H1 (cell line): ENCODE results near the gene GTF2I. TPM values are rescaled to one million over a fixed set of nuclear protein-coding genes. Genes with fewer than 3 reads are reported as not detected.

ENCODE experiments used
- CTCF ChIA-PET: fragments of 300-600 bp; sonication (Branson Sonifier 250); formaldehyde crosslinking; loops from one replicate; lab custom pipeline; 2021; ENCODE audit not compliant: partially characterized antibody; lab: Charles Lee
- POLR2A ChIA-PET: fragments of 300-600 bp; sonication (Branson Sonifier 250); formaldehyde crosslinking; loops from one replicate; lab custom pipeline; 2021; ENCODE audit warnings: inconsistent platforms; ENCODE audit not compliant: partially characterized antibody; lab: Charles Lee
- DNase-seq, 2 experiments: peaks; one replicate each; pipeline versions ENCODE4 v3.0.0 to v3.0.0-alpha.2; 2010 to 2022; ENCODE audit warnings: low spot score in 2 of 2, low read depth in 1 of 2, mixed read lengths in 1 of 2
- FAIRE-seq: peaks from 2 replicates; lab custom pipeline; 2011; peaks lifted over from hg19 to GRCh38; lab: Jason Lieb, UNC
- H2AFZ ChIP-seq: 2 replicates; pipeline ENCODE4 v1.8.1; 2012; ENCODE audit warnings: low read length, inconsistent platforms
- H2AK5ac ChIP-seq: 2 replicates; pipeline ENCODE4 v1.6.1; 2013; ENCODE audit warnings: low read depth, low read length
- H2BK120ac ChIP-seq: replicated peaks from 2 replicates; pipeline ENCODE3; 2013; ENCODE audit warnings: low read depth, low read length, inconsistent platforms
- H2BK12ac ChIP-seq: 2 replicates; pipeline ENCODE4 v1.6.1; 2013; ENCODE audit warnings: low read depth, low read length
- H2BK15ac ChIP-seq: 2 replicates; pipeline ENCODE4 v1.6.1; 2013; ENCODE audit warnings: low read length
- H2BK20ac ChIP-seq: 2 replicates; pipeline ENCODE4 v1.6.1; 2013; ENCODE audit warnings: low read length
- H2BK5ac ChIP-seq: 2 replicates; pipeline ENCODE4 v1.6.1; 2013; ENCODE audit warnings: low read depth, low read length
- H3K14ac ChIP-seq: 2 replicates; pipeline ENCODE4 v1.6.1; 2013; ENCODE audit warnings: inconsistent platforms; ENCODE audit not compliant: insufficient read length
- H3K18ac ChIP-seq: 2 replicates; pipeline ENCODE4 v1.6.1; 2013; ENCODE audit warnings: low read length; ENCODE audit errors: extremely low read depth
- H3K23ac ChIP-seq: 2 replicates; pipeline ENCODE4 v1.6.1; 2013; ENCODE audit warnings: inconsistent platforms; ENCODE audit not compliant: insufficient read length
- H3K23me2 ChIP-seq: 2 replicates; pipeline ENCODE4 v1.6.1; 2013; ENCODE audit warnings: low read depth, low read length
- H3K27ac ChIP-seq: 2 replicates; pipeline ENCODE4 v1.6.1; 2011; ENCODE audit warnings: low read depth, low read length, inconsistent platforms
- H3K27me3 ChIP-seq, 4 experiments: replicated peaks in 1 of 4; 1 replicate in 1 of 4; 2 replicates in 3 of 4; pipeline versions ENCODE4 v1.6.1 to v1.8.1; 2011 to 2013; ENCODE audit warnings: low read length in 3 of 4, mild to moderate bottlenecking in 3 of 4, inconsistent platforms in 2 of 4, mixed read lengths in 2 of 4, moderate library complexity in 1 of 4; ENCODE audit not compliant: control insufficient read depth in 3 of 4, insufficient read depth in 3 of 4; ENCODE audit errors: extremely low read depth in 1 of 4
- H3K36me3 ChIP-seq, 4 experiments: 2 replicates each; pipeline versions ENCODE4 v1.6.1 to v1.8.1; 2011 to 2013; ENCODE audit warnings: mild to moderate bottlenecking in 4 of 4, low read length in 3 of 4, moderate library complexity in 2 of 4, control low read depth in 1 of 4, inconsistent platforms in 1 of 4; ENCODE audit not compliant: insufficient read depth in 4 of 4, control insufficient read depth in 2 of 4
- H3K4ac ChIP-seq: replicated peaks from 2 replicates; pipeline ENCODE3; 2013; ENCODE audit warnings: low read length, low read depth, mixed read lengths, inconsistent platforms; ENCODE audit not compliant: insufficient read length
- H3K4me1 ChIP-seq, 4 experiments: replicated peaks in 1 of 4; 1 replicate in 1 of 4; 2 replicates in 3 of 4; pipeline versions ENCODE4 v1.6.1 to v1.8.1; 2011 to 2013; ENCODE audit warnings: low read length in 3 of 4, inconsistent platforms in 2 of 4, mixed read lengths in 1 of 4; ENCODE audit not compliant: insufficient read depth in 4 of 4, control insufficient read depth in 3 of 4
- H3K4me2 ChIP-seq, 2 experiments: 2 replicates each; pipeline versions ENCODE4 v1.6.1 to v1.8.1; 2011 to 2013; ENCODE audit warnings: low read depth in 2 of 2, low read length in 2 of 2, control low read depth in 1 of 2, inconsistent platforms in 1 of 2, mild to moderate bottlenecking in 1 of 2; ENCODE audit not compliant: insufficient read depth in 1 of 2
- H3K4me3 ChIP-seq, 4 experiments: fragments of 200-600, 300-600 bp in 1 of 4; sonication (generic), shearing (Covaris generic), sonication (Bioruptor Twin) in 1 of 4; 2 replicates each; pipeline versions ENCODE4 v1.5.1 to v1.8.1; 2011 to 2016; ENCODE audit warnings: low read length in 4 of 4, low read depth in 3 of 4, control low read depth in 2 of 4, inconsistent platforms in 2 of 4, mild to moderate bottlenecking in 2 of 4, mixed read lengths in 1 of 4, moderate library complexity in 1 of 4; ENCODE audit not compliant: insufficient read depth in 2 of 4; ENCODE audit errors: extremely low read depth in 1 of 4
- H3K56ac ChIP-seq: replicated peaks from 2 replicates; pipeline ENCODE3; 2013; ENCODE audit warnings: low read depth, mild to moderate bottlenecking, mixed read lengths, low read length, inconsistent platforms; ENCODE audit not compliant: insufficient read length
- H3K79me1 ChIP-seq: 2 replicates; pipeline ENCODE4 v1.6.1; 2013; ENCODE audit warnings: low read depth, low read length, control low read depth
- H3K79me2 ChIP-seq, 2 experiments: 2 replicates each; pipeline versions ENCODE4 v1.6.1 to v1.8.1; 2012 to 2013; ENCODE audit warnings: low read length in 2 of 2, mild to moderate bottlenecking in 2 of 2, inconsistent platforms in 1 of 2; ENCODE audit not compliant: insufficient read depth in 2 of 2, control insufficient read depth in 1 of 2
- H3K9ac ChIP-seq, 4 experiments: replicated peaks in 1 of 4; 1 replicate in 1 of 4; 2 replicates in 3 of 4; pipeline versions ENCODE4 v1.6.1 to v1.8.1; 2011 to 2013; ENCODE audit warnings: low read depth in 3 of 4, low read length in 3 of 4, control low read depth in 2 of 4, mild to moderate bottlenecking in 2 of 4, moderate library complexity in 2 of 4, inconsistent platforms in 1 of 4; ENCODE audit errors: extremely low read depth in 1 of 4
- H3K9me3 ChIP-seq, 2 experiments: 2 replicates each; pipeline versions ENCODE4 v1.6.1 to v1.8.1; 2012 to 2013; ENCODE audit warnings: mild to moderate bottlenecking in 2 of 2, moderate library complexity in 2 of 2, control low read depth in 1 of 2, inconsistent platforms in 1 of 2, low read depth in 1 of 2, low read length in 1 of 2, mixed read lengths in 1 of 2; ENCODE audit not compliant: insufficient read depth in 2 of 2
- H4K20me1 ChIP-seq, 2 experiments: replicated peaks in 1 of 2; 2 replicates each; pipeline versions ENCODE3 to v1.8.1; 2011 to 2013; ENCODE audit warnings: inconsistent platforms in 2 of 2, low read length in 2 of 2, mild to moderate bottlenecking in 1 of 2; ENCODE audit not compliant: insufficient read depth in 2 of 2, control insufficient read depth in 1 of 2
- H4K5ac ChIP-seq: 2 replicates; pipeline ENCODE4 v1.6.1; 2013; ENCODE audit warnings: low read length, low read depth, mixed read lengths, inconsistent platforms; ENCODE audit not compliant: insufficient read length
- H4K8ac ChIP-seq: 2 replicates; pipeline ENCODE4 v1.8.0; 2013; ENCODE audit warnings: mild to moderate bottlenecking, moderate library complexity, low read length, inconsistent platforms; ENCODE audit not compliant: insufficient read depth; ENCODE audit errors: extremely low read depth
- H4K91ac ChIP-seq: replicated peaks from 2 replicates; pipeline ENCODE3; 2013; ENCODE audit warnings: low read length, mixed read lengths, inconsistent platforms; ENCODE audit not compliant: insufficient read length
- ATF3 ChIP-seq: IDR thresholded peaks from 2 replicates; pipeline ENCODE4 v1.6.1; 2011; ENCODE audit warnings: low read depth, mild to moderate bottlenecking, low read length; ENCODE audit not compliant: insufficient read depth
- BRCA1 ChIP-seq: IDR thresholded peaks from 2 replicates; pipeline ENCODE4 v1.6.1; 2012; ENCODE audit warnings: low read depth, low read length, improper control_type of control experiment
- CBX5 ChIP-seq: fragments of 300-800, 300-1000 bp; sonication (generic); IDR thresholded peaks from 2 replicates; pipeline ENCODE4 v1.7.1; 2016; ENCODE audit warnings: antibody characterized with exemption, low read length, low read depth
- CTBP2 ChIP-seq: IDR thresholded peaks from 2 replicates; pipeline ENCODE4 v1.7.0; 2011; ENCODE audit warnings: borderline replicate concordance, mild to moderate bottlenecking, moderate library complexity, mixed read lengths, low read length; ENCODE audit not compliant: insufficient read depth, insufficient read length
- EGR1 ChIP-seq: IDR thresholded peaks from 2 replicates; pipeline ENCODE4 v1.6.1; 2011; ENCODE audit warnings: low read depth, low read length, borderline replicate concordance
- JUND ChIP-seq: IDR thresholded peaks from 2 replicates; pipeline ENCODE4 v1.6.1; 2011; ENCODE audit warnings: mild to moderate bottlenecking, improper control_type of control experiment, low read length
- KDM1A ChIP-seq: fragments of 200-600, 300-600 bp; sonication (generic); IDR thresholded peaks from 2 replicates; pipeline ENCODE4 v1.7.1; 2016; ENCODE audit warnings: mild to moderate bottlenecking, low read length, borderline replicate concordance
- POU5F1 ChIP-seq: IDR thresholded peaks from 2 replicates; pipeline ENCODE4 v1.6.1; 2011; ENCODE audit warnings: low read depth, mild to moderate bottlenecking, low read length, moderate library complexity
- SP2 ChIP-seq: IDR thresholded peaks from 2 replicates; pipeline ENCODE4 v1.6.1; 2012; ENCODE audit warnings: mild to moderate bottlenecking, low read length, inconsistent platforms
- SP4 ChIP-seq: IDR thresholded peaks from 2 replicates; pipeline ENCODE4 v1.6.1; 2012; ENCODE audit warnings: low read length, inconsistent platforms
- YY1 ChIP-seq: IDR thresholded peaks from 2 replicates; pipeline ENCODE4 v1.6.1; 2011; ENCODE audit warnings: low read depth, mild to moderate bottlenecking, low read length
- WGBS, 2 experiments: shearing (Covaris generic) in 1 of 2; methylation state at CpG; one replicate each; pipeline versions ENCODE4 v1.1.6 to v1.1.7; 2013 to 2015; ENCODE audit warnings: low lambda C conversion rate in 2 of 2, mixed read lengths in 2 of 2, inconsistent platforms in 1 of 2, low coverage in 1 of 2, missing lambda C conversion rate in 1 of 2; ENCODE audit not compliant: insufficient replicate concordance in 2 of 2, insufficient coverage in 1 of 2, insufficient read length in 1 of 2; ENCODE audit errors: extremely low coverage in 1 of 2, missing lambda C conversion rate in 1 of 2; 5-methylcytosine and 5-hydroxymethylcytosine counted together
- polyA plus RNA-seq, 7 experiments: library from polyadenylated mRNA; depleted of rRNA in 3 of 7; stranded (reverse) in 5 of 7; unstranded in 2 of 7; fragments of >200 nt in 5 of 7; fragments of 200-250 nt in 2 of 7; gene quantifications; 1 replicate in 5 of 7; 2 replicates in 1 of 7; 4 replicates in 1 of 7; pipeline versions ENCODE4 v1.2.1 to v1.2.3, GENCODE V29; 2011 to 2013; ENCODE audit warnings: missing spikeins in 2 of 7, mixed read lengths in 2 of 7
- total RNA-seq: library from RNA; stranded (reverse); fragmentation: NEBNext Ultra II Directional; extraction: Animal tissue kit (Norgen Biotek cat#: 25700); gene quantifications from 2 replicates; pipeline ENCODE4 v1.2.1, GENCODE V29; 2021

Gene GTF2I
- total and polyA plus RNA-seq, 2 of the 8 experiments (the other 6 are each of a cell fraction or from before 2014, with no cell fraction given), result 46.7 to 316 TPM

- Histone ChIP-seq H3K4me2 (no peak overlapping the region), H3K4me1 (no peaks in the 10 kb centered on the region; a peak in 1 of 7 replicates), H4K8ac (no peak overlapping the region), H2BK120ac (no peak overlapping the region), H4K5ac (no peak overlapping the region), H3K23me2 (no peaks in the 10 kb centered on the region), H2BK12ac (no peak overlapping the region), H3K79me1 (0 out of 2 replicates have a peak, but pooled peaks cover 5% of the 10 kb centered on the region), H2BK5ac (no peak overlapping the region), H3K9ac (no peak overlapping the region), H2AK5ac (no peak overlapping the region), H3K27me3 (no peaks in the 10 kb centered on the region)
- WGBS, 2 experiments, result 98% methylated on average over 5 of the region's 5 CpGs; no CpG with 5 or more reads in 1 of the 2 experiments
- TF ChIP-seq KDM1A, result no peak
- no peak for TF ChIP-seq YY1
- no peak for TF ChIP-seq SP4
- TF ChIP-seq CBX5, result no peak
- TF ChIP-seq BRCA1, result no peak
- no peak for TF ChIP-seq SP2
- no peak for TF ChIP-seq ATF3
- no peak for TF ChIP-seq JUND
- TF ChIP-seq EGR1, result no peak
- TF ChIP-seq CTBP2, result no peak
- TF ChIP-seq POU5F1, result no peak
- TF ChIP-seq, all 59 proteins: peak for 0
- no peak overlapping the region for H4K91ac ChIP-seq
- no peak overlapping the region for H2AFZ ChIP-seq
- no peak overlapping the region for H3K4ac ChIP-seq
- H3K9me3 ChIP-seq, result no peaks in the 10 kb centered on the region
- no peak overlapping the region for H3K18ac ChIP-seq
- H3K4me3 ChIP-seq, result no peak overlapping the region
- peaks cover 7 to 9% of the 10 kb centered on the region in 2 experiments for H4K20me1 ChIP-seq
- no peak for FAIRE-seq
- no peak overlapping the region for H2BK20ac ChIP-seq
- no peak for DNase-seq
- H3K79me2 ChIP-seq, result peaks cover 10 to 95% of the 10 kb centered on the region in 2 experiments; a peak in 3 of 4 replicates
- H3K56ac ChIP-seq, result no peak overlapping the region
- H3K36me3 ChIP-seq, result peaks cover 2 to 21% (median 9%) of the 10 kb centered on the region in 4 experiments; a peak in 6 of 8 replicates
- H3K23ac ChIP-seq, result no peak overlapping the region
- POLR2A ChIA-PET, result no interaction called here
- H2BK15ac ChIP-seq, result no peak overlapping the region
- CTCF ChIA-PET, result interaction anchor here (0.7 kb wide), 1 partner anchor 112 kb away, joined by 3 read pairs; no protein-coding TSS in a partner anchor
- no peak overlapping the region for H3K27ac ChIP-seq
- H3K14ac ChIP-seq, result no peak overlapping the region
Measured at GRCh38 chr7:74684921-74685320, 27.4 kb downstream of the GTF2I start.
